Activated effector memory CD4-positive, alpha-beta T cell treated with anti-CD3 and anti-CD28 coated beads, Interleukin-2, amount 50 U/mL, for 16 hours (primary cell): ENCODE data around the gene ZNF865.

Experiments
- DNase-seq: peaks from one replicate; pipeline ENCODE4 v3.0.0-alpha.2; 2020

Gene ZNF865

GRCh38 chr19:55609326-55609725 lies 3.9 kb downstream of the ZNF865 start:
- DNase-seq: no peak

DNA sequence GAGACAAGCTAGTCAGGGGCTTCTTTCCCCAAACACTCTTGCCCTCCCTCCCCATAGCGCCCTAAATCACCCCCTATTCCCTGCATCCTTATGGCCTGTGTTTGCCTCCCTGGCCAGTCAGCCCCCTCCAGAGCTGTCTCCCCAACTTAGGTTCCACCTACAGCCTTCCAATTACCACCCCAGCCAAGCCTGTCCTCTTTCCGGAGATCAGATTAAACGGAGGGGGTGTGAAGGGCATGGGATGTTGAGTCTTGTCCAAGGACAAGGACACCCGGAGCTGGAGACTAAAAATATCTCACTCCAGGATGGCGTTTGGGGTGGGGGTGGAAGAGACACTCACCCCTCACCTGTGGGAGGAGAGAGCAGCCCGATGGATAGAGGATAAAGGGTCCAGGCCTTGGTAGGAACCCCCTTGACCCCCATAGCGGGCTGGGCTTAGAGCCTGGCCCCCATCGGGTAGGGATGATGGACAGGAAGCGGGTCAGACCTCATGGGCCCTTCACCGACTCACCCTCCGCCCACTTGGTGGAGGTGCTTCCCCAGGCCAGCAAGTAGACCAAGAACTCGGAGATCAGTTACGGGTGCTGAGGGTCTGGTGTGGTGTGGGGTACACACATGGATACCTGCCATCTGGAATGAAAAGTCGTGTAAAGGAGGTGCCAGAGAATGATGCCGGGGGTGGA lies 6.0 kb downstream of the ZNF865 start:
- no peak for DNase-seq

DNA sequence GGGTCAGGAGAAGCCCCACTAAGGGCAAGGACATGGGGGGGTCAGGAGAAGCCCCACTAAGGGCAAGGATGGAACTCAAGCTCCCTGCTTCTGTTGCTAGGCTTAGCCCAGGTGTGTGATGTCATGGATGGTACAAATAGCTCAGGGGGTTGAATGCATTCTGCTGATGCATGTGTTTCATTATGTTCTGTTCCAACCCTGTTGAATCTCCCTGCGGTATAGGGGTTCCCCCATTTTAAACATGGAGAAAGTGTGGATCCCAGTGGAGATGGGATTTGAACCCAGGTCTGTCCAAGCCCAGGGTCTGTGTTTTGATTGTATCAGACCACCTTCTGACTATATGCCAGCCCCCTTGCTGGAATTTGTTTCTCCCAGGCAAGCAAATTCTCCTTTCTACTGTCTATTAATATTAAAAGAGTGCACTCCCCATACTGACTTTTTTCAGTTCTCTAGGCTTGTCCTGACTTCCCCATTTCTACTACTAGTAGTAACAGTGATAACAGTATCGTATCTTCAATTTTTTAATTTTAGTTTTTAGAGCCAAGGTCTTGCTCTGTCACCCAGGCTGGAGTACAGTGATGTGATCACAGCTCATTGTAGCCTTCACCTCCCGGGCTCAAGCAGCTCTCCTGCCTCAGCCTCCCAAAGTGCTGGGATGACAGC lies 6.7 kb downstream of the ZNF865 start:
- no peak for DNase-seq

GRCh38 chr19:55613396-55613795 lies 7.9 kb downstream of the ZNF865 start:
- no peak for DNase-seq

GRCh38 chr19:55613930-55614710 lies 8.7 kb downstream of the ZNF865 start:
- no peak for DNase-seq

DNA sequence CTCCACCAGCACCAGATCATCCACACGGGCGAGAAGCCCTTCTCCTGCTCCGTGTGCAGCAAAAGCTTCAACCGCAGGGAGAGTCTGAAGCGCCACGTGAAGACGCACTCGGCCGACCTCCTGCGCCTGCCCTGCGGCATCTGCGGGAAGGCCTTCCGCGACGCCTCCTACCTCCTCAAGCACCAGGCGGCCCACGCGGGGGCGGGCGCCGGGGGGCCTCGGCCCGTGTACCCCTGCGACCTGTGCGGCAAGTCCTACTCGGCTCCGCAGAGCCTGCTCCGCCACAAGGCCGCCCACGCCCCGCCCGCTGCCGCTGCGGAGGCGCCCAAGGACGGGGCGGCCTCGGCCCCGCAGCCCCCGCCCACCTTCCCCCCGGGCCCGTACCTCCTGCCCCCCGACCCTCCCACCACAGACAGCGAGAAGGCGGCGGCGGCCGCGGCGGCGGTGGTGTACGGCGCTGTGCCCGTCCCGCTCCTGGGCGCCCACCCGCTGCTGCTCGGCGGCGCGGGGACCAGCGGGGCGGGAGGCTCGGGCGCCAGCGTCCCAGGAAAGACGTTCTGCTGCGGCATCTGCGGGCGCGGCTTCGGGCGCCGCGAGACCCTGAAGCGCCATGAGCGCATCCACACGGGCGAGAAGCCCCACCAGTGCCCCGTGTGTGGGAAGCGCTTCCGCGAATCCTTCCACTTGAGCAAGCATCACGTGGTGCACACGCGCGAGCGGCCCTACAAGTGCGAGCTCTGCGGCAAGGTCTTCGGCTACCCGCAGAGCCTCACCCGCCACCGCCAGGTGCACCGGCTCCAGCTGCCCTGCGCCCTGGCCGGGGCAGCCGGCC lies 9.5 kb downstream of the ZNF865 start:
- DNase-seq: no peak

- DNase-seq: no peak
Measured at GRCh38 chr19:55615543-55616394, 10.3 kb downstream of the ZNF865 start.

GRCh38 chr19:55616395-55616875 lies 11.0 kb downstream of the ZNF865 start:
- DNase-seq: no peak

DNA sequence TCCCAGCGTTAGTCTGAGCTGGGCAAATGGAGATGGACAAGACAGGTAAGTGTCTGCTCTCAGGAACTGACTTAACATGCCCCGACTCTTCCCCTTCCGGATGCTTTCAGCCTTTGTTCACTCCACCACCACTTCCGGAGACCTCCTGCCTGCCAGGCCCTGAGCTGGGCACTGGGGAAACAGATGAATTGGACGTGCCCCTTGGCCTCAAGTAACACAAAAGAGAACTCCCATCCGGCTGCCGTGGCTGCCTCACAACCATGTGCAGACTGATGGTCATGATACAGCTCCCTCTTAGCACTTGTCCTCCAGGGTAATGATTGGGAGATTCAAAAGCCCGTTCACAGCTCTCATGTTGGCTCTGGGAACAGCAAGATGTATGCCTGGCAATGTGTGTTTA lies 12.0 kb downstream of the ZNF865 start:
- DNase-seq: no peak

- no peak for DNase-seq
Measured at GRCh38 chr19:55618426-55618825, 13.0 kb downstream of the ZNF865 start.

- DNase-seq: no peak
Measured at GRCh38 chr19:55619286-55619685, 13.8 kb downstream of the ZNF865 start.

DNA sequence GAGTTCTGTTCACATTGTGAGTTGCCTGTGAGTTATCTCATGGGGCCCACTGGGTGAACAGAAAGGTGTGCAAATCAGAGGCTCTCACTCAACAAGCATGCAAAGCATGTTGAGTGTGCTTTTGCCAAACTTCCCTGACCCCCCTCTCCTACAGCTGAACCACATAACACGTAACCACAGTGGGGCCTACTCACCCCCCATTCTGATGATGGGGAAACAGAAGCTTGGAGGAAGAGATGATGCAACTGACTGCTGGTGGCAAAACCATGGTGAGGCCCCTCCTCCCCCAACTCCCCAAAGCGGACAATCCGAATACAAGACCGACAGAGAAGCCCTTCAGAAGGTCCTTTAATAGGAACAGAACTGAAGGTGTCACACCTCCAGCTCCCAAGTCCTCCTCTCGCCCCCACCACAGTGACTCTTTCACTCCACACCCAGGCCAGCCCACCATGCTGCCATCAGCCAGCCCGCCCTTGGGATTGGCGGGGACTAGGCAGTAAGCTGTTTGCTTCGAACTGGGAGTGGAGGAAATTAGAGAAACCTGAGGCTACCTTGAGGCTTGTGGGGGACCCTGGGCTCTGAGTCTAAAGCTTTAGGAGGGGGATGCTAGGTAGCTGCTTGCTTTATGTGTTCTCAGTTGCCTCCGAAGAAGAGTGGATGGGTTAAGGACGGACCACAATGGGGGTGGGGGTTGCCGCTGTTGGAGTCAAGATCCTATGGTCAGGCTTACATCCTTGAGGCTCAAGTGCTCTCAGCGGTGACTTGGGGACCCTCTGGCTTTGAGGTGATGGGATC lies 15.2 kb downstream of the ZNF865 start:
- no peak for DNase-seq

GRCh38 chr19:55621205-55621672 lies 15.8 kb downstream of the ZNF865 start:
- no peak for DNase-seq

- no peak for DNase-seq
Measured at GRCh38 chr19:55621673-55622231, 16.3 kb downstream of the ZNF865 start.

DNA sequence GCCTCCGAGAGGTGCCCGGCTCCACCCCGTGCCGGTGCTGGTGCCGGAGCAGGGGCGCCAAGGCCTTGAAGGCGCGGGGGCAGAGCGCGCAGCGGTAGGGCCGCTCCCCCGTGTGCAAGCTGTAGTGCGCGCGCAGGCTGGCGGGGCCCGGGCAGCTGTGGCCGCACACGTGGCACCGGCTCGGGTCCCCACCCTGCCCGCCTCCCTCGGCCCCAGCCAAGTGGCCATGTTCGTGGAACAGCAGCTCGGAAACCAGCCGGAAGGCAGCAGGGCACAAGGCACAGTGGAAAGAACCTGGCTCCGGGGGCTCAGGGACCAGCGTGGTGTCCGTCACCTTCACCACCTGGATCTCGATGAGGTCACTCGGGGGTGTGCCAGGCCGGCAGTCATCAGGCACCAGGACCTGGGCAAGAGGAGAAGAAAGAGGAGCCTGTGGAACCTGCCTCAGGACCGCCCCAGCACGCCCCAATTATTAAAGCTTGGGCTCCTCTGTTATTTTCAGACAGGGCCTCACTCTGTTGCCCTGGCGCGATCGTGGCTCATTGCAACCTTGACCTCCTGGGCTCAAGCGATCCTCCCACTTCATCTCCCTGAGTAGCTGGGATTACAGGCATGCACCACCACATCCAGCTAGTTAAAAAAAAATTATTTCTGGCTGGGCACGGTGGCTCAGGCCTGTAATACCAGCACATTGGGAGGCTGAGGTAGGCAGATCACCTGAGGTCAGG lies 17.0 kb downstream of the ZNF865 start:
- DNase-seq: no peak

DNA sequence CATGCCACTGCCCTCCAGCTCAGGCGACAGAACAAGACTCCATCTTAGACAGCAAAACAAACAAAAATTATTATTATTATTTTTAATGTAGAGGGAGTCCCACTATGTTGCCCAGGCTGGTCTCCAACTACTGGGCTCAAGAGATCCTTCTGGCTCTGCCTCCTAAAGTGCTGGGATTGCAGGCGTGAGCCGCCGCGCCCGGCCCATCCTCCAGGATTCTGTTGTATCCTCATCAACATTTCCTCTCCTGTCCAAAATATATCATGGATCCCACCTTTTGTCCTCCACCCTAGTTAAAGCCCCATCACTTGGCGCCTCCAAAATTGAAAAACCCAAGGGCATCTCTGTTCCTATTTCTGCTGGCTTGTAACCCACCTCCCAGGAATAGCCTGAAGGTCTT lies 17.7 kb downstream of the ZNF865 start:
- no peak for DNase-seq

- DNase-seq: no peak
Measured at GRCh38 chr19:55623561-55623960, 18.1 kb downstream of the ZNF865 start.

- DNase-seq: peak; percentile 97
Measured at GRCh38 chr19:55624109-55625003, 18.9 kb downstream of the ZNF865 start, which contains the start of gene ZNF784. Gene ZNF784, minus strand, starts transcription at chr19:55624566. Its CDS starts 5 bp downstream, at chr19:55624561.

DNA sequence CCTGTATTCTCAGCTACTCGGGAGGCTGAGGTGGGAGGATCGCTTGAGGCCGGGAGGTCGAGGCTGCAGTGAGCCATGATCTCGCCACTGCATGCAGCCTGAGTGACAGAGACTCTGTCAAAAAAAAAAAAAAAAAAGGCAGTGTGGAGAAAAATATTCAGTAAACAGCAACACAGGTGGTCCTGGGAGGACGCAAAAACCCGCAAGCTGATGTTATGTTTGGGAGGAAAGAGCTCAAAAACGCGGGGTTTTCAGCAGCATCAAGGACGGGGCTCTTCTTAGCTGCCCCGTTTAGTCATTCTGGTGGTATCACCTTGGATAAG lies 19.5 kb downstream of the ZNF865 start:
- no peak for DNase-seq
